ENCODE results near the gene KCNJ12. TPM values are rescaled to one million over a fixed set of nuclear protein-coding genes. Genes with fewer than 3 reads are reported as not detected.
"Not testable (repeated sequence)": the region's sequence is repeated elsewhere in the genome, so short reads cannot be mapped to it uniquely, and the experiment has no call there.

Gene KCNJ12
- total and polyA plus RNA-seq, 2 of the 4 experiments (the other 2 are of a cell fraction), result under 0.01 to 0.10 TPM

GRCh38 chr17:21447552-21447951 is 71.4 kb downstream of the KCNJ12 start:
- H3K9me3 ChIP-seq (ENCODE audit: control insufficient read depth, insufficient read depth, low read length); BruUV-seq (replicated peaks); H3K27ac ChIP-seq (ENCODE audit: insufficient read depth, low read length); H3K4ac ChIP-seq (ENCODE audit: low read depth, low read length); H3K79me1 ChIP-seq (ENCODE audit: low read depth in 1 of 2, low read length in 2 of 2); H2AFZ ChIP-seq (replicated peaks; ENCODE audit: low read length, poor library complexity); H3K23ac ChIP-seq (ENCODE audit: low read depth, low read length); H3K18ac ChIP-seq (ENCODE audit: low read depth, low read length); H4K5ac ChIP-seq (ENCODE audit: low read depth, low read length); H4K8ac ChIP-seq (ENCODE audit: low read depth in 2 of 2, low read length in 2 of 2); H3K4me1 ChIP-seq (ENCODE audit: control insufficient read depth, insufficient read depth, low read length); H4K91ac ChIP-seq (ENCODE audit: insufficient read depth, low read depth, low read length); H3K9me1 ChIP-seq (ENCODE audit: insufficient read depth, low read length); H2AK9ac ChIP-seq (replicated peaks; ENCODE audit: low read depth, low read length, poor library complexity); H2BK5ac ChIP-seq (ENCODE audit: low read depth, low read length, poor library complexity, severe bottlenecking); H2BK15ac ChIP-seq (ENCODE audit: low read depth, low read length); H2AK5ac ChIP-seq (ENCODE audit: low read depth, low read length); H3K36me3 ChIP-seq (ENCODE audit: control insufficient read depth, insufficient read depth, low read length); DNase-seq; H3K56ac ChIP-seq (ENCODE audit: extremely low read depth, insufficient read depth, low read length); dilution Hi-C loops (cut with HindIII; ENCODE audit: low sequenced_read_pairs, unreplicated experiment); POLR2A ChIA-PET (ENCODE audit: unreplicated experiment); H3K14ac ChIP-seq (replicated peaks; ENCODE audit: low read depth, low read length); H3K4me3 ChIP-seq (ENCODE audit: insufficient read depth, low read depth, low read length); H2BK120ac ChIP-seq (ENCODE audit: low read depth, low read length); CTCF ChIA-PET; H3K9ac ChIP-seq (ENCODE audit: low read depth, low read length); H3K4me2 ChIP-seq (ENCODE audit: low read depth, low read length); H3K27me3 ChIP-seq (ENCODE audit: control insufficient read depth, insufficient read depth, low read length); H4K20me1 ChIP-seq (ENCODE audit: insufficient read depth, low read length); H2BK20ac ChIP-seq (ENCODE audit: low read depth, low read length); in situ Hi-C loops (cut with MboI; ENCODE audit: low sequenced_read_pairs): not testable (repeated sequence)
- ATAC-seq (ENCODE audit: low read depth), result 0 out of 2 replicates have a peak, but pooled peaks have one; percentile 24
- intact Hi-C loops (cut with micrococcal nuclease), result loop anchor here (5.0 kb wide), 1 partner anchor 125 kb away; no protein-coding TSS in a partner anchor
- WGBS, 2 experiments (ENCODE audit: extremely low coverage in 2 of 2, insufficient read length in 1 of 2), result no CpG with 5 or more reads among the region's 4 CpGs
